ENCODE data around the gene IGLL1.

Gene IGLL1

DNA sequence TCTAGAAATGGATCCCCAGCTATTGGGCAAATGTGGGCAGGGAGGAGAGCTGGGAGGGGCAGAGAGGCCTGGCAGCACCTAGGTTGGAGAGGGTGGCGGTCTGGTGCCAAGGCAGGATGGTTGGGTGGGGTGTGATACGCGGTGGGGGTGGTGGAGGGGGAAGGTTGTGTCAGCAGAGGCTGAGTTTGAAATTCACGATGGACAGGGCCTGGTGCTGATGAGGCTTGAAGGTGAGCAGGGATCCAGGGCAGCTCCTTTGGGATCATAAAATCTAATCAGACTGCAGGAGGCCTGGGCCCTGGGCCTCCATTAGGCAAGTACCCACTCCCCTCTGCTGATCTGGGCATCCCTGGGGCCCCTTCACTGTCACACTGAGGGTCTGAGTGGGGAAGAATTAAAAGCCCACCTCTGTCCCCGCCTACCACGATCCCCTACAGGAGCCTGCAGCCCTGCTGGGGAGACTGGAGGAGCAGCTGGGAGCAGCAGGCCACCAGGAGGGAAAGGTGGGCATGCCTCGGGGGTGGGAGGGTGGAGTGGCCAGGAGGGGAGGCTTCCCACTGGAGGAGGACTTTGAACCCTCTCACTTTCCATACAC is 24.0 kb downstream of the IGLL1 start:
- no peak for DNase-seq (ENCODE audit: low read depth)
- TF ChIP-seq, protein P1, sequence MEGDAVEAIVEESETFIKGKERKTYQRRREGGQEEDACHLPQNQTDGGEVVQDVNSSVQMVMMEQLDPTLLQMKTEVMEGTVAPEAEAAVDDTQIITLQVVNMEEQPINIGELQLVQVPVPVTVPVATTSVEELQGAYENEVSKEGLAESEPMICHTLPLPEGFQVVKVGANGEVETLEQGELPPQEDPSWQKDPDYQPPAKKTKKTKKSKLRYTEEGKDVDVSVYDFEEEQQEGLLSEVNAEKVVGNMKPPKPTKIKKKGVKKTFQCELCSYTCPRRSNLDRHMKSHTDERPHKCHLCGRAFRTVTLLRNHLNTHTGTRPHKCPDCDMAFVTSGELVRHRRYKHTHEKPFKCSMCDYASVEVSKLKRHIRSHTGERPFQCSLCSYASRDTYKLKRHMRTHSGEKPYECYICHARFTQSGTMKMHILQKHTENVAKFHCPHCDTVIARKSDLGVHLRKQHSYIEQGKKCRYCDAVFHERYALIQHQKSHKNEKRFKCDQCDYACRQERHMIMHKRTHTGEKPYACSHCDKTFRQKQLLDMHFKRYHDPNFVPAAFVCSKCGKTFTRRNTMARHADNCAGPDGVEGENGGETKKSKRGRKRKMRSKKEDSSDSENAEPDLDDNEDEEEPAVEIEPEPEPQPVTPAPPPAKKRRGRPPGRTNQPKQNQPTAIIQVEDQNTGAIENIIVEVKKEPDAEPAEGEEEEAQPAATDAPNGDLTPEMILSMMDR (conservative IDR thresholded peaks at IDR 0.05; ENCODE audit: low read length) = no peak
- no peak overlapping the region for H3K4me3 ChIP-seq (ENCODE audit: low read length)

DNA sequence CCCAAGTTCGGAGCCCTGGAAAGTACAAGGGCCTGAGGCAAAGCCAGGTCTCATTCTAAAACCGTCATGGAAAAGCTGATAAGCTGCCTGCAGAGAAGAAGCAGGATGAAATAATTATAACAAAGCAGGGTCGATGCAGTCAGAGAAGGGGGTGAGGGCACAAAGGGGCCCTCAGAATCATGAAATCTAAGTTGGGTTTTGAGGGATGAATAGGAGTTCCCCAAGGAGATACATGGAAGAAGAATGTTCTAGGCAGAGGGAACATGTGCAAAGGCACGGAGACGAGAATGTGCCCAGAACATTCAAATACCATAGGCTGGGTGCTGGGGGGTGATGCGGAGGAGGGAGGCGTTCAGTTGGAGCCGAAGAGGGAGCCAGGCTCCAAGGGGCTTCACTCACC is 25.0 kb downstream of the IGLL1 start:
- TF ChIP-seq, protein P1 (conservative IDR thresholded peaks at IDR 0.05; ENCODE audit: low read length) = no peak
- no peak overlapping the region for H3K4me3 ChIP-seq (ENCODE audit: low read length)
- DNase-seq (ENCODE audit: low read depth) = no peak

DNA sequence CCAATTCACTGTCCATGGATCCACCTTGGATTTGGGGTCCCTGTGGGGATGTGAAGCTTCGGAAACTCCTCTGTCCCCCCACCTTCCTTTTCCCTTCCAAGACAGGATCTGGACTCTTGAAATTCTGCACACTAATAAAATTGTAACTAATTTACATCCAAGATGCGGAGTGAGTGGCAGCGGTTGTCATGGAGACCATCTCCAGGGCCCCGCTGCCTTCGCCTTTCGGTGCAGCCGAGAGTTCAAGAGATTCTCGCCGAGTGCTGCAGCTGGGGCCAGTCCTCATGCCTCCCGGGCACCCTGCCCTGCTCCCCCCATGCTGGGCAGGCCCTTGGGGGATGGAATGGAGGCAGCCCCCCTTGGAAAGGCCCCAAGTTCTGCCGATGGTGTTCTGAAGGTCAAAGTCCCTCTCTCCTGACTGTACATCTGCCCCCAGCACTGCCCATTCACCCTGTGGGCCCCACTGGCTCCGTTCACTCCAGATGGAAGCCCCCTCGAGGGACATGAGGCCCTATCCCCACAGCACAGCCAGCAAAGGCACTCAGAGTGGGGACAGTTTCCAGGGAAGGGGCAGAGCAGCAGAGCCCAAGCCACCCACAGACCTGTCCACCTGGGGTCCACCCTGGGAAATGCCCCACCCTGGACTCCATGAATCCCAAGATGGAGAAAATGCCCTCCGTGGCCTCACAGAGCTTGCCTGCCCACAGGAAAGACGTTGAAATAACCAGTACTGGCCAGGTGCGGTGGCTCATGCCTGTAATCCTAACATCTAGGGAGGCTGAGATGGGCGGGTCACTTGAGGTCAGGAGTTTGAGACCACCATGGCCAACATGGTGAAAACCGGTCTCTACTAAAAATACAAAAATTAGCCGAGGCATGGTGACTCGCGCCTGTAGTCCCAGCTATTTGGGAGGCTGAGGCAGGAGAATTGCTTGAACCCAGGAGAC is 25.9 kb downstream of the IGLL1 start:
- DNase-seq (ENCODE audit: low read depth) = no peak
- TF ChIP-seq, protein P1 (conservative IDR thresholded peaks at IDR 0.05; ENCODE audit: low read length) = no peak
- no peak overlapping the region for H3K4me3 ChIP-seq (ENCODE audit: low read length)

DNA sequence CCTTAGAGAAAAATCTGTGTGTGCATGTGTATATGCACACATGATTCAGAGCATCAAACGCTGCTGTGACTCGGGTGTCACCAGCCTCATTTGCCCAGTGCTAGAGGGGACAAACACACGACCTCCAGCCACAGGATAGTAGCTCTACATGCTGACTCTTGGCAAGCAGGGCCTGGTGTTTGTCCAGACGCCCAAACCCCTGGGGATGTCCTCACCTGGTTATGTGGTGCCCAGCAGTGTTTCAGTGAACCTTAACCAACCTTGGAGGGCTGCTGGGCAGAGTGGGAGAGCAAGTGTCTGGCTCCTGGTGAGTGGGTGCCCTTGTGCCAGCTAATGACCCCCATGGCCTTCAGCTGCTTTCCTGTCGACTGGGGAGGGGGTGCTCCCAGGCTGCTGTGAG is 26.7 kb downstream of the IGLL1 start:
- DNase-seq (ENCODE audit: low read depth) = no peak
- TF ChIP-seq, protein P1 (conservative IDR thresholded peaks at IDR 0.05; ENCODE audit: low read length) = no peak
- H3K4me3 ChIP-seq (ENCODE audit: low read length) = no peak overlapping the region

DNA sequence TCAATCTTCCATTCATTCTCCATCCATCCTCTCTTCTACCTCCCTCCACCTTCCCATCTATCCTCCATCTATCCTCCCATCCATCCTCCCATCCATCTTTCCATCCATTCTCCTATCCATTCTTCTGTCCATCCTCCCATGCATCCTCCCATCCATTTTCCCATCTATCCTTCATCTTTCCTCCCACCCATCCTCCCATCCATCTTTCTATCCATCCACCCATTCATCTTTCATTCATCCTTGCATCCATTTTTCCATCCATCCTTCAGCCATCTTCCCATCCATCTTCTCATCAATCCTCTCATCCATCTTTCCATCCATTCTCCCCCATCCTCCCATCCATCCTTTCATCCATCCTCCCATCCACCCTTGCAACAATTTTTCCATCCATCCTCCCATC is 27.5 kb downstream of the IGLL1 start:
- no peak overlapping the region for H3K4me3 ChIP-seq (ENCODE audit: low read length)
- TF ChIP-seq, protein P1 (conservative IDR thresholded peaks at IDR 0.05; ENCODE audit: low read length) = no peak
- DNase-seq (ENCODE audit: low read depth) = no peak

DNA sequence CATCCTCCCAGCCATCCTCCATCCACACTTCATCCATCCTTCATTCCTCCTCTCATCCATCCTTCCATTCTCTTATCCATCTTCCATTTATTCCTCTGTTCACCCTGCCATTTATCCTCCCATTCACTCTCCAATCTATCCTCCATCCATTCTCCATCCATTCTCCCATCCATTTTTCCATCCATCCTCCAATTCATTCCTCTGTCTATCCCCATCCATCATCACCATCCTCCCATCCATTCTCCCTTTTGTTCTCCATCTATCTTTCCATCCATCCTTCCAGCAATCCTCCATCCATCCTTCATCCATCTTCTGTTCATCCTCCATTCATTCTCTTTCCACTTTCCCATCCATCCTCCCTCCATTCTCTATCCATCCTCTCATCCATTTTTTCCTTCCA is 28.7 kb downstream of the IGLL1 start:
- H3K4me3 ChIP-seq (ENCODE audit: low read length) = no peak overlapping the region
- no peak for DNase-seq (ENCODE audit: low read depth)
- TF ChIP-seq, protein P1 (conservative IDR thresholded peaks at IDR 0.05; ENCODE audit: low read length) = no peak

Measured in AG10803 (cell line).